ENCODE data around the gene COQ8A.

COQ8A gene

DNA sequence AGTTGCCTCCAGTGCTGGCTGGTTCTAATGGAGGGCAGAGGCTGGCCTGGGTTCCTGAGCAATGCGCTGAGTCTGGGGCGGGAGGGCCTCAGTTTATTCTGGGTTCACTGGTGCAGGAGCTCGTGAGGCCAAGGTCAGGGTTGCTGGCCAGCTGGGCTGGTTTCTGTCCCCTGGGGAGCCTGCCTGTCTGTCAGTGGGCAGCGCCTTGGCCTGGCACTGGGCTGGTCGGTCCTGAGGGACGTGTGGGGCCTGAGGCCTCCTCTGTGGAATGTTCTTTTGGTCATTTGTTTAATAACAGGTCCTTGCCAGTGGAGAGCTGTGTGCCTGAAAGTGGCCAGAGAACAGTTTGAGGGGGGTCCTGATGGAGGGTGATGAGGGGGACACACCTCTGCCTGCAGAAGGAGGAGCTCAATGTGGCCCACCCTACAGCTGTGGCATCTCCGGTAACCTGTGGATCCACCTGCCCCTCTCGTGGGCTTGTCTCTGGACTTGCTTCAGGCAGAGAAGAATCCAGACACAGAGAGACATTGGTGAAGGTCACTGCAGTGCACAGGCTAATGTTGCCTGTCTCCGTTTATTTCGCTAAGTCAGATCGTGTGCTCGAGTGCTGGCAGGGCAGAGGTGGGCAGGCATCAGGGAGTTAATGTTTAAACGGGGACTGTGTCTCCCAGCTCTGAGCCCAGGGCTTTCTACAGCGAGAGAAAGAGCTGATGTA lies 34.6 kb downstream of the COQ8A start:
- no peak for DNase-seq (ENCODE audit: low read depth)

DNA sequence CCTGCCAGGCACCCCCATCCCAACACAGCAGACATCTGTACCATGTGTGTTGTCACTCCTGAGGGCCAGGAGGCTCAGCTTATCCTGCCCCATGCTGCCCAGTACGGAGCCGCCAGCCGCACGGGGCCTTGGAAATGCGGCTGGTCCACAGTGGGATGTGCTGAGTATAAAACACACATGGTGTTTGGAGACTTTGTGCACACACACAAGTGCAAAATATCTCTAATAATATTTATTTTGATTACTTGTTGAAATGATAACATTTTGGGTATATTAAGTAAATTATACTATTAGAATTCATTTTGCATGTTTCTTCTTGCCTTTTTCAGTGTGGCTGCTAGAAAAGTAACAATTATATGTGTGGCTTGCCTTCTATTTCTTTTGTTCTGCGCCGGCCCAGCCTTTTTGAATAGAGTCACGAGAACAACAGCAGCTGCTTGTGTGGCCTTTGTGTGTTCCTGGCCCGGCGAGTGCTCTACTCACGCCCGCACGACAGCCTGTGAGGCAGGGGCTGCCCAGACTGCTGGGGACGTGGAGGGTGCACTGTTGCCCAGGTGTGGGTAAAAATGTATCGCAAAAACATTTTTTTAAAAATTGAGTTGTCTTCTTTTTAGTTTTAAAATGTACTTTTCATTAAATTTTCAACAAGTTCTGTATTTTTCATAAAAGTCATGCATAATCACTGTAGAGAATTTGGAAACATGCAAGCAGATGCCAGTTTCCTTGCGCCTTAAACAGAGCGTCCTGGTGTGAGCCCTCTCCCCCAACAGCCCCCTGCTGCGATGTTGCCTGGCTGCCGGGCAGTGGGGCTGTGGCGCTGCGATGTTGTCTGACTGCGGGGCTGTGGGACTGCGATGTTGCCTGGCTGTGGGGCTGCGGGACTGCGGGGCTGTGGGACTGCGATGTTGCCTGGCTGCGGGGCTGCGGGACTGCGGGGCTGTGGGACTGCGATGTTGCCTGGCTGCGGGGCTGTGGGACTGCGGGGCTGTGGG lies 35.5 kb downstream of the COQ8A start:
- DNase-seq (ENCODE audit: low read depth): no peak

GRCh38 chr1:226976276-226976977 lies 36.3 kb downstream of the COQ8A start:
- no peak for DNase-seq (ENCODE audit: low read depth)

DNA sequence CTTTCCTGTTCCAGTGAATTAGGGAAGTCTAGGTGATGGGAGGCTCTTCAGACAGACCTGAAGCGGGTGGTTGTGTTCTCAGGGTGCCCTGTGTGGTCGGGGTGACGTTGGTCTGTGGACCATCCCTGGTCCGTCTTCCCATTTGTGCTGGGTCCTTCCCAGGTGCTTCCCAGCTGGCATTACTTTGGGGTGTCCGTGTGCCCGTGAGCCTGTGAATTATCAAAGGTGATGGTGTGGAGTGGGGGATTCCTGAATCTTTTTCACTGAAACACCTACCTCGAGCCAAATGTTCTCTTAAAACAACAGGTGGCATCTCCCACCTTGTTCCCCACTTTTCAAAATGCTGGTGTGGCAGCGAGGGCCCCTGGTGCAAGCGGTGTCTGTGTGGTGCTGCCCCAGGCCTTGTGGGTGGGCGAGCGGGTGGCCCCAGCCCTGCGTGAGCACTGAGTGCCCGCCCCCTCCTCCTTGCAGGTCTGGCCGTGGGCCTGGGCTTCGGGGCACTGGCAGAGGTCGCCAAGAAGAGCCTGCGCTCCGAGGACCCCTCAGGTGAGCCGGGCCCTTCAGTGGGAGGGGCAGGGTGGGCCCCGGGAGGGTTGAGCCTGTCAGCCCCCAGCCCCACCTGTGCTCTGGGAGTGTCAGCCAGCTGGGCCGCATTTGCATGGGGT lies 37.0 kb downstream of the COQ8A start:
- DNase-seq (ENCODE audit: low read depth): no peak

DNA sequence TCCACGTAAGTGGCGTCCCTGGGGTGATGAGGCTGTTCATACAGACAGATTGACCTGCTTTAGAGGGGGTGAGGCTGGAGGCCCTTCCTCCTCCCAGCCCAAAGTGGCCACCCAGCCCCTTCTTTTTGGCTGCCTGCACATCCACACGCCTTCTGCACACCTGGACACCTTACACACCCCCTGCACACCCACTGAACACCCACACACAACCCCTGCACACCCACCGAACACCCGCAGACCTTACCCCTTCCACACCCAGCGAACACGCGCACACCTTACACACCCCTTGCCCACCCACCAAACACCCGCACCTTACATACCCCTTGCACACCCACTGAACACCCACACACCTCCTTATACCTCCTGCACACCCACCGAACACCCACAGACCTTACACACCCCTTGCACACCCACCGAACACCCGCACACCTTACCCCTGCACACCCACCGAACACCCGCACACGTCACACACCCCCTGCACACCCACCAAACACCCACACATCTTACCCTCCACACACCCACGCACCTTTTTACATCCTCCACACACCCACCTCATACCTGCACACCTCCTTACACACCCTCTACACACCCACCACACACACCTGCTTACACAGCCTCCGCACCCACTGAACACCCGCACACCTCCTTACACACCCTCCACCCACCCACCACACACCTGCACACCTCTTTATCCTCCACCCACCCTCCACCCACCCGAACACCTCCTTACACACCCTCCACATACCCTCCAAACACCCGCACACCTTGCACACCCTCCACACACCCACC lies 37.7 kb downstream of the COQ8A start:
- no peak for DNase-seq (ENCODE audit: low read depth)

DNA sequence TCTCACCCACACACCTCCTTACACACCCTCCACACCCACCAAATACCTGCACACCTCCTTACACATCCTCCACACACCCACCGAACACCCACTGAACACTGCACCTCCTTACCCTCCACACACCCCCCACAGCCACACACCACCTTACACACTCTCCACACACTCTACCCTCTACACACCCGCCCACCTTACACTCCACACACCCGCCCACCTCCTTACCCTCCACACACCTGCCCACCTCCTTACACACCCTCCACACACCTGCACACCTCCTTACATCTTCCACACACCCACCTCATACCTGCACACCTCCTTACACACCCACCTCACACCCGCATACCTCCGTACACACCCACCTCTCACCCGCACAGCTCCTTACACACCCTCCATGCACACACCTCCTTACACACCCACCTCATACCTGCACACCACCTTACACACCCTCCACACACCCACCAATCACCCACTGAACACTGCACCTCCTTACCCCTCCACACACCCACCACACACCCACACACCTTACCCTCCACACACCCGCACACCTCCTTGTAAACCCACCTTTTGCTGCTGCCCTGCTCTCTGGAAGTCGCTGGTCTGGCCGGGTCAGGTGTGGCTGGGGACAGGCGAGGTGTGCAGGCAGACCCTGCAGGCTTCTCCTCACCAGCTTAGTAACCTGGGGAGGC lies 38.5 kb downstream of the COQ8A start:
- no peak for DNase-seq (ENCODE audit: low read depth)

DNA sequence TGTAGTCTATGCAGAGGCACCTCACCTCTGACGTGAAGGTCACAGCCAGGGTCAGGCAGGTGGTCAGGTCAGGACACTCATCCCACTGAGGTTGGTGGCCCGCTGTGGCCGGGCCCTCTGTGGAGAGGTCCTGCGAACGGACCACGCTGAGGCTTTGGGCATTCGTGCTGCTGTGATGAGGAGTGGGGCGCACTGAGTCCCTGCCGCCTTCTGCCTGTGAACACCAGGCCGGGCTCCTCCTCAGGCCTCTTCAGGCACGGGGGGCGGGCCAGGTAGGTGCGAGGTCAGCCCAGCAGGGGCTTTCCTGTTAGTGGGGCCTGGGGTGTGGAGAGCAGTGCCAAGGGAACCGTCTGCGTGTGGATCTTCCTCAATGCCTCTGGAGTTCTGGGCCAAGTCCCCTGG lies 39.0 kb downstream of the COQ8A start:
- DNase-seq (ENCODE audit: low read depth): no peak

DNA sequence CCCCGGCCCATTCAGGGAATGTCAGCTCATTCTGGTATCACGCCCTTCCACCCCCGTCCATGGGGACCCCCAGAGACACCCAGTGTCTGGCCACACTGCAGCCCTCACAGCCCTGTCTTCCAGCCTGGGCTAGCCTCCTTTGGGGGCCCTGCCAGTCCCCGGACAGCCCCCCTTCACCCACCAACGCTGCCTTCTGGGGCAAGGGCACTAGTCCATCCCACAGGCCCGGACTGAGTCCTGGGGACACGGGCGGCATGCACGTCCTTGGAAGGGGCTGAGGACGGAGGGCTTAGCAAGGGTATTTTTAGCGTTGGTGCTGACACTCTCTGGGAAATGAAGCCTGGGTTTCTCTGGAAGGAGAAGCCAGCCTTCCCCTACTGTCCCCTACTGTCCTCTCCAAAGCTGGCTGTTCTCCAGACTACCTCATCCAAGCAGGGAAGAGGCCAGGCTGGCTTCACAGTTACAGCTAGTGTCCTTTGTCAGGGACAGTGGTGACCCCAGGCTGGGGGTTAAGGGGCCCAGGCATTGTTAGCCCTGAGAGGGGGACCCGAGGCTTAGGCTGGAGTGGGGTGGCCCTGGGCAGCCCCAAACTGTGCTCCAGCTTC lies 39.5 kb downstream of the COQ8A start:
- no peak for DNase-seq (ENCODE audit: low read depth)

DNA sequence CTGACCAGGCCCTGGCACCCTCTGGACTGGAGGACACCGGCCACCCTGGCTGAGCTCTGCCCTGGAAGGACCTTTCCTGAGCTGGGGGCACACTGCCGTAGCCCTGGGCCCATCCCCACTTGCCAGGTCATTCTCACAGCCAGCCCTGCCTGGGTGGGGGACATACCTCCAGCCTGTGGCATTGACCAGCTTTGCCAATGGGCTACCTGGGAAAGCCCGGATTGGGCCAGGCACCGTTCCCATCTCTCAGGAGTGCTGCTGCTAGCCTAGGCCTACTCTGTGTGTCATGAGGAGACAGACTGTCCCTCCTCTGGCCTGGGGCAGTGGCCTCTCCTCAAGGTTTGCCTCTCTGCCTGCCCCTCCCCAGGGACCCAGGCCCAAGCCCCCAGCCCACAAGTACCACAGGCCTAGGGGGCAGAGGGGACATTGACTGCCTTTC lies 40.0 kb downstream of the COQ8A start:
- DNase-seq (ENCODE audit: low read depth): no peak

DNA sequence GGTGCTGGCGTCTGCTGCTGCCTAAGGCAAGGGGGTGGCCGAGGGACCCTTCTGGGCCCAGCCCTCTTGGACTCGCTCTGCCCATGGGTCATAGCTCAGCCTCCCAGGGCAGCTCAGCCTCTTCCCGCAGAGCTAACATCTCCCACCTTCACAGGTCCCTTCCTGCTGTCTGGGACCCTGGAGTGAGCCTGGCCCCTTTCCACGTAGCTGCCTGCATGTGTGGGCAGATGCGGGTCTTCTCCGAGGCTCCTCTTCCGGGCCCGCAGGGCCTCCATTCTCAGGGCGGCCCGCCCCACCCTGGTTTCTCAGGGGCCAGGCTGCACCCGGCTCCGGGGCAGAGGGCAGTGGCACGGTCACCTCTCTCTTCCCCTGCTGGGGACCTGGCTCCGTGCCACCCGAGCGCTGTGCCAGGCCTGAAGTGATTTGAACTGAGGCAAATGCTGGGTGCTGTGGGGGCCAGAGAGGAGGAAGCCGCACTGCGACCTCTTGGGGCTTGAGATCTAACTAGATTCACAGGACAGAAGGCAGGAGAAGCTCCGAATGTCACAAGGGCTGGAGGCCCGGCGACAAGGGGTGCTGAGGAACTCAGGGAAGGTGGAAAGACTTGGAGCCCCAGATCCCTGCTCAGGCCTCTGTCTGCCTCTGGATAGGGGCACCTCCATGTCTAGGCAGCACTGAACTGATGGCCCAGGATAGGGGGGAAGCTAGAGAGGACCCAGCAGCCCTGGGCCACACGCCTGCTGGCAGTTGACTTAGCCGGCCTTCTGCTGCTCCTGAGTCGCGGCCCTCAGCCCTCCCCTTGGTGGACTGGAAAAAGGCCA lies 40.7 kb downstream of the COQ8A start:
- DNase-seq (ENCODE audit: low read depth): no peak

DNA sequence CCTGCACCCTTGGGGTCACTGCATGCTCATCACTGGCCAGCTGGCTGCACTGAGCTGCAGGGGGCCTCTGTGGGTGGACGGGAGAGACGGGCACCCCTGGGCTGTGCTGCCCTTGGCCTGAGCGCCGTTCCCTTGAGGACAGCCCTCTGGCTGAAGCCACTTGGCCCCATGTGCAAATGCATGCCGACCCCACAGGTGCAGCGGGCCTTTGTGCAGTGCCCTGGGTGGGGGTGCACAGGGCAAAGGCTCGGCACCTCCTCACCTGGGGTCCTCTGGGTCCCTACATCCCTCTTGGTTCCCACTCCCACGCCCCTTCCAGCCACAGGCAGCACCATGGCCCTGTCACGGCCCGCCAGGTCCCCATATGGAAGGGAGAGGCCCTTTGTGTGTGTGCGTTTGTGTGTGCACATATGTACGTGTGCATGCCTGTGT lies 41.3 kb downstream of the COQ8A start:
- no peak for DNase-seq (ENCODE audit: low read depth)

DNA sequence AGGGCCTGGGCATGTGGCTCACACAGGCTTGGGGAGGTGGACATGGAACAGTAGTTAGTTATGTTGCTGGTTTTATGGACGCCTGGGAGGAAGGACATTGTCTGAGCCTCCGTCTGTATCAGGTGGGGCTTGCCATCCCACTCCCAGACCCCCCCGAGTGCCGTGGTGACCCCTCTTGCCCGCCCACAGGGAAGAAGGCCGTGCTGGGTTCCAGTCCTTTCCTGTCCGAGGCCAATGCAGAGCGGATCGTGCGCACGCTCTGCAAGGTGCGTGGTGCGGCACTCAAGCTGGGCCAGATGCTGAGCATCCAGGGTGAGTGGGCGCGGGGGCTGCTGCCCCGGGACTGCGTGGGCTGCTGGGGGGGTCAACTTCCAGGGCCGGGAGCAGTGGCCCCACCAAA lies 41.7 kb downstream of the COQ8A start:
- no peak for DNase-seq (ENCODE audit: low read depth)

- no peak for DNase-seq (ENCODE audit: low read depth)
Observed at GRCh38 chr1:226982451-226983177, 42.5 kb downstream of the COQ8A start.

DNA sequence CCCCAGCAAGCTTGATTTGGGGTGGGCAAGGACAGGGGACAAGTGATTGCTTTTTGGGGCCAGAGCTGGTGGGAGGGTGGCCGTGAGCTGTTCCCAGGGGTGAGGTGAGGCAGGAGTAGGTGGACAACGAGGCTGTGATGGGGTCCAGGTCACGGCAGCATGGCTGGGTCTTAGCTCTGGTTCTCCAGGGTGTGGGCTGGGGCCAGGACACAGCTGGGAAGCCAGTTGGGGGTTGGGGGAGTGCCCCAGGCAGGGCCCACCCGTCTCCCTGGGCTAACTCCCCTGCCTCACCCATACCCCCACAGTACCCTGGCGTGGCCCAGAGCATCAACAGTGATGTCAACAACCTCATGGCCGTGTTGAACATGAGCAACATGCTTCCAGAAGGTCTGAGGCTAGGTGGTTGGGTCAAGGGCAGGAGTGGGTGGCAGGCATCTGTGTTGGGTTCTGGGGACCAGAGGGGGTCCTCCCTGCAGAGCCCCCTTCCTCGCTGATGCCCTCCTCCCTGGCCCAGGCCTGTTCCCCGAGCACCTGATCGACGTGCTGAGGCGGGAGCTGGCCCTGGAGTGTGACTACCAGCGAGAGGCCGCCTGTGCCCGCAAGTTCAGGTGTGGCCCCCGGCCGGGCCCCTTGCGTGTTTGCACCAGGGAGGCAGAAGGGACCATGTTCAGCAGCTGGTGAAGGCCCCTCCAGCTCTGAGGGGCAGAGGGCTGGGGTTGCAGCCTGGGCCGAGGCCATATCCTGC lies 43.3 kb downstream of the COQ8A start:
- DNase-seq (ENCODE audit: low read depth): no peak

GRCh38 chr1:226983992-226984364 lies 43.9 kb downstream of the COQ8A start:
- no peak for DNase-seq (ENCODE audit: low read depth)

GRCh38 chr1:226984521-226985238 lies 44.6 kb downstream of the COQ8A start:
- no peak for DNase-seq (ENCODE audit: low read depth)

- DNase-seq (ENCODE audit: low read depth): no peak
Observed at GRCh38 chr1:226985239-226985838, 45.2 kb downstream of the COQ8A start.
